Liver (tissue), 9 donors: ENCODE results near the gene GALNTL6. TPM values are rescaled to one million over a fixed set of nuclear protein-coding genes. Genes with fewer than 3 reads are reported as not detected.

Source experiments
- DNase-seq: peaks from one replicate; pipeline ENCODE4 v3.0.0-alpha.2; 2017; ENCODE audit warnings: low spot score
- H3K27ac ChIP-seq, 2 donors: one replicate each; pipeline ENCODE4 v1.7.0; 2013; ENCODE audit warnings: inconsistent platforms in 2 of 2, low read length in 2 of 2, control low read depth in 1 of 2, low read depth in 1 of 2, mild to moderate bottlenecking in 1 of 2
- H3K27me3 ChIP-seq, 4 donors: one replicate each; pipeline versions ENCODE4 v1.6.1 to v1.7.0; 2013; ENCODE audit warnings: low read length in 3 of 4, inconsistent platforms in 1 of 4, mild to moderate bottlenecking in 1 of 4, moderate library complexity in 1 of 4; ENCODE audit not compliant: control insufficient read depth in 4 of 4, insufficient read depth in 4 of 4
- H3K36me3 ChIP-seq, 4 donors: one replicate each; pipeline versions ENCODE4 v1.6.1 to v1.7.0; 2013; ENCODE audit warnings: low read length in 3 of 4, mild to moderate bottlenecking in 3 of 4, low read depth in 1 of 4, moderate library complexity in 1 of 4; ENCODE audit not compliant: control insufficient read depth in 4 of 4, insufficient read depth in 3 of 4
- H3K4me1 ChIP-seq, 4 donors: one replicate each; pipeline versions ENCODE4 v1.6.1 to v1.7.0; 2013; ENCODE audit warnings: low read length in 3 of 4, mild to moderate bottlenecking in 3 of 4, moderate library complexity in 1 of 4; ENCODE audit not compliant: control insufficient read depth in 4 of 4, insufficient read depth in 4 of 4
- H3K4me3 ChIP-seq, 3 donors: one replicate each; pipeline versions ENCODE4 v1.6.1 to v1.7.0; 2013; ENCODE audit warnings: low read length in 3 of 3, control low read depth in 1 of 3, low read depth in 1 of 3, mild to moderate bottlenecking in 1 of 3
- H3K9ac ChIP-seq, 2 donors: one replicate each; pipeline ENCODE4 v1.7.0; 2013; ENCODE audit warnings: low read length in 2 of 2, mild to moderate bottlenecking in 2 of 2, moderate library complexity in 2 of 2, control low read depth in 1 of 2, low read depth in 1 of 2
- H3K9me3 ChIP-seq, 4 donors: one replicate each; pipeline versions ENCODE4 v1.6.1 to v1.7.0; 2013; ENCODE audit warnings: low read length in 3 of 4; ENCODE audit not compliant: control insufficient read depth in 4 of 4
- ATF3 ChIP-seq: IDR thresholded peaks from 2 replicates; pipeline ENCODE4 v1.6.1; 2016; ENCODE audit warnings: antibody characterized with exemption
- EGR1 ChIP-seq, 2 donors: IDR thresholded peaks; 2 replicates each; pipeline ENCODE4 v1.6.1; 2016 to 2018; ENCODE audit warnings: antibody characterized with exemption in 2 of 2, low read depth in 2 of 2
- FOXA1 ChIP-seq: IDR thresholded peaks from 2 replicates; pipeline ENCODE4 v1.6.1; 2016; ENCODE audit warnings: antibody characterized with exemption
- FOXA2 ChIP-seq: IDR thresholded peaks from 2 replicates; pipeline ENCODE4 v1.6.1; 2016; ENCODE audit warnings: antibody characterized with exemption
- GABPA ChIP-seq, 2 donors: IDR thresholded peaks in 1 of 2; conservative IDR thresholded peaks in 1 of 2; 2 replicates each; pipeline ENCODE4 v1.6.1; 2016; ENCODE audit warnings: antibody characterized with exemption in 2 of 2, mild to moderate bottlenecking in 1 of 2, moderate library complexity in 1 of 2
- HNF4A ChIP-seq, 2 donors: conservative IDR thresholded peaks; 2 replicates each; pipeline ENCODE4 v1.6.1; 2016; ENCODE audit warnings: antibody characterized with exemption in 2 of 2, mild to moderate bottlenecking in 2 of 2
- HNF4G ChIP-seq: IDR thresholded peaks from 2 replicates; pipeline ENCODE4 v1.6.1; 2016; ENCODE audit warnings: antibody characterized with exemption
- JUND ChIP-seq, 2 donors: IDR thresholded peaks; 2 replicates each; pipeline ENCODE4 v1.6.1; 2016; ENCODE audit warnings: antibody characterized with exemption in 2 of 2
- MAX ChIP-seq: IDR thresholded peaks from 2 replicates; pipeline ENCODE4 v1.6.1; 2016; ENCODE audit warnings: antibody characterized with exemption
- NR2F2 ChIP-seq: IDR thresholded peaks from 2 replicates; pipeline ENCODE4 v1.6.1; 2016; ENCODE audit warnings: antibody characterized with exemption
- RAD21 ChIP-seq, 2 donors: IDR thresholded peaks; 2 replicates each; pipeline ENCODE4 v1.6.1; 2016; ENCODE audit warnings: antibody characterized with exemption in 2 of 2, mild to moderate bottlenecking in 2 of 2
- RXRA ChIP-seq, 2 donors: IDR thresholded peaks; 2 replicates each; pipeline ENCODE4 v1.6.1; 2017 to 2018; ENCODE audit warnings: antibody characterized with exemption in 2 of 2, mild to moderate bottlenecking in 1 of 2
- SP1 ChIP-seq: IDR thresholded peaks from 2 replicates; pipeline ENCODE4 v1.6.1; 2018; ENCODE audit warnings: antibody characterized with exemption, mild to moderate bottlenecking
- TAF1 ChIP-seq: conservative IDR thresholded peaks from 2 replicates; pipeline ENCODE4 v1.6.1; 2016; ENCODE audit warnings: antibody characterized with exemption, mild to moderate bottlenecking
- YY1 ChIP-seq: IDR thresholded peaks from 2 replicates; pipeline ENCODE4 v1.6.1; 2016; ENCODE audit warnings: antibody characterized with exemption, mild to moderate bottlenecking
- ZBTB33 ChIP-seq: IDR thresholded peaks from 2 replicates; pipeline ENCODE4 v1.6.1; 2016; ENCODE audit warnings: antibody characterized with exemption
- WGBS: extraction: QIAGEN DNeasy Blood & Tissue Kit; methylation state at CpG from one replicate; pipeline ENCODE4 v1.1.7; 2013; 5-methylcytosine and 5-hydroxymethylcytosine counted together
- polyA plus RNA-seq, 2 donors: library from polyadenylated mRNA; stranded (reverse) in 1 of 2; unstranded in 1 of 2; fragments of 200-250 nt in 1 of 2; fragments of >200 nt in 1 of 2; fragmentation: Nextera tagmentation in 1 of 2; extraction: Ambion mirVana in 1 of 2; gene quantifications; one replicate each; pipeline versions ENCODE4 v1.2.1 to v1.2.3, GENCODE V29; 2013 to 2015
- total RNA-seq, 2 donors: library from RNA; depleted of rRNA; stranded (reverse); fragments of >200 nt; gene quantifications; one replicate each; pipeline ENCODE4 v1.2.3, GENCODE V29; 2014
- TF ChIP-seq, protein P1 (sequence below): IDR thresholded peaks from 2 replicates; pipeline ENCODE4 v1.6.1; 2016; ENCODE audit warnings: antibody characterized with exemption, mild to moderate bottlenecking
- TF ChIP-seq, protein P2 (sequence below): fragments of 150-350 bp; IDR thresholded peaks from 2 replicates; pipeline ENCODE4 v1.5.1; 2017; ENCODE audit warnings: improper control_type of control experiment, low read depth, low read length; ENCODE audit not compliant: missing input control
- donor health status: healthy.
- donor health status: healthy.
- donor health status: healthy.
- donor health status: healthy.
- donor health status: healthy.

The GALNTL6 gene
- total and polyA plus RNA-seq, 4 donors = 0.06 to 0.08 TPM; not detected in 2

- DNase-seq = no peak
- no peak overlapping the region for H3K27ac ChIP-seq
- H3K27me3 ChIP-seq = peaks cover 0 to 3% (median 0%) of the 10 kb centered on the region in 4 donors
- TF ChIP-seq, protein P1, sequence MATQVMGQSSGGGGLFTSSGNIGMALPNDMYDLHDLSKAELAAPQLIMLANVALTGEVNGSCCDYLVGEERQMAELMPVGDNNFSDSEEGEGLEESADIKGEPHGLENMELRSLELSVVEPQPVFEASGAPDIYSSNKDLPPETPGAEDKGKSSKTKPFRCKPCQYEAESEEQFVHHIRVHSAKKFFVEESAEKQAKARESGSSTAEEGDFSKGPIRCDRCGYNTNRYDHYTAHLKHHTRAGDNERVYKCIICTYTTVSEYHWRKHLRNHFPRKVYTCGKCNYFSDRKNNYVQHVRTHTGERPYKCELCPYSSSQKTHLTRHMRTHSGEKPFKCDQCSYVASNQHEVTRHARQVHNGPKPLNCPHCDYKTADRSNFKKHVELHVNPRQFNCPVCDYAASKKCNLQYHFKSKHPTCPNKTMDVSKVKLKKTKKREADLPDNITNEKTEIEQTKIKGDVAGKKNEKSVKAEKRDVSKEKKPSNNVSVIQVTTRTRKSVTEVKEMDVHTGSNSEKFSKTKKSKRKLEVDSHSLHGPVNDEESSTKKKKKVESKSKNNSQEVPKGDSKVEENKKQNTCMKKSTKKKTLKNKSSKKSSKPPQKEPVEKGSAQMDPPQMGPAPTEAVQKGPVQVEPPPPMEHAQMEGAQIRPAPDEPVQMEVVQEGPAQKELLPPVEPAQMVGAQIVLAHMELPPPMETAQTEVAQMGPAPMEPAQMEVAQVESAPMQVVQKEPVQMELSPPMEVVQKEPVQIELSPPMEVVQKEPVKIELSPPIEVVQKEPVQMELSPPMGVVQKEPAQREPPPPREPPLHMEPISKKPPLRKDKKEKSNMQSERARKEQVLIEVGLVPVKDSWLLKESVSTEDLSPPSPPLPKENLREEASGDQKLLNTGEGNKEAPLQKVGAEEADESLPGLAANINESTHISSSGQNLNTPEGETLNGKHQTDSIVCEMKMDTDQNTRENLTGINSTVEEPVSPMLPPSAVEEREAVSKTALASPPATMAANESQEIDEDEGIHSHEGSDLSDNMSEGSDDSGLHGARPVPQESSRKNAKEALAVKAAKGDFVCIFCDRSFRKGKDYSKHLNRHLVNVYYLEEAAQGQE = no peak
- TF ChIP-seq HNF4A (conservative IDR thresholded peaks at IDR 0.05) = no peak
- TF ChIP-seq ZBTB33 = no peak
- no peak for TF ChIP-seq SP1
- TF ChIP-seq YY1 = no peak
- TF ChIP-seq FOXA2 = no peak
- no peak for TF ChIP-seq FOXA1
- TF ChIP-seq RAD21 (IDR thresholded peaks at IDR 0.05) = no peak
- no peak for TF ChIP-seq MAX
- no peak for TF ChIP-seq JUND (IDR thresholded peaks at IDR 0.05)
- no peak for TF ChIP-seq GABPA (IDR thresholded peaks at IDR 0.05 in 1 of 2, conservative IDR thresholded peaks at IDR 0.05 in 1 of 2)
- no peak for TF ChIP-seq RXRA (IDR thresholded peaks at IDR 0.05)
- no peak for TF ChIP-seq NR2F2
- TF ChIP-seq, protein P2, sequence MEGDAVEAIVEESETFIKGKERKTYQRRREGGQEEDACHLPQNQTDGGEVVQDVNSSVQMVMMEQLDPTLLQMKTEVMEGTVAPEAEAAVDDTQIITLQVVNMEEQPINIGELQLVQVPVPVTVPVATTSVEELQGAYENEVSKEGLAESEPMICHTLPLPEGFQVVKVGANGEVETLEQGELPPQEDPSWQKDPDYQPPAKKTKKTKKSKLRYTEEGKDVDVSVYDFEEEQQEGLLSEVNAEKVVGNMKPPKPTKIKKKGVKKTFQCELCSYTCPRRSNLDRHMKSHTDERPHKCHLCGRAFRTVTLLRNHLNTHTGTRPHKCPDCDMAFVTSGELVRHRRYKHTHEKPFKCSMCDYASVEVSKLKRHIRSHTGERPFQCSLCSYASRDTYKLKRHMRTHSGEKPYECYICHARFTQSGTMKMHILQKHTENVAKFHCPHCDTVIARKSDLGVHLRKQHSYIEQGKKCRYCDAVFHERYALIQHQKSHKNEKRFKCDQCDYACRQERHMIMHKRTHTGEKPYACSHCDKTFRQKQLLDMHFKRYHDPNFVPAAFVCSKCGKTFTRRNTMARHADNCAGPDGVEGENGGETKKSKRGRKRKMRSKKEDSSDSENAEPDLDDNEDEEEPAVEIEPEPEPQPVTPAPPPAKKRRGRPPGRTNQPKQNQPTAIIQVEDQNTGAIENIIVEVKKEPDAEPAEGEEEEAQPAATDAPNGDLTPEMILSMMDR = no peak
- TF ChIP-seq ATF3 = no peak
- TF ChIP-seq HNF4G = no peak
- TF ChIP-seq TAF1 = no peak
- TF ChIP-seq EGR1 (IDR thresholded peaks at IDR 0.05; ENCODE audit: low read depth in 2 of 2) = no peak
- H3K36me3 ChIP-seq = no peaks in the 10 kb centered on the region
- no peaks in the 10 kb centered on the region for H3K9me3 ChIP-seq
- WGBS = 52% methylated on average over 3 of the region's 3 CpGs
- no peak overlapping the region for H3K9ac ChIP-seq
- no peaks in the 10 kb centered on the region for H3K4me1 ChIP-seq
- H3K4me3 ChIP-seq = no peak overlapping the region
These were observed 229.5 kb downstream of the GALNTL6 start for GRCh38 chr4:172042714-172043114.
